ENCODE measurements around the gene AKNAD1. TPM values are rescaled to one million over a fixed set of nuclear protein-coding genes. Genes with fewer than 3 reads are reported as not detected.
A peak's percentile ranks its signal among the peaks of the same experiment; 100 is the strongest.

Gene AKNAD1
- total and polyA plus RNA-seq, 2 of the 13 experiments (the other 11 are each of a cell fraction or from before 2014, with no cell fraction given): not detected

- no peak overlapping the region for H3K4me3 ChIP-seq (replicated peaks in 1 of 3; ENCODE audit: insufficient read depth in 1 of 3, low read depth in 2 of 3, low read length in 3 of 3)
- no peaks in the 10 kb centered on the region for H3K79me2 ChIP-seq (ENCODE audit: insufficient read depth, low read length)
- in situ Hi-C loops (cut with HindIII; ENCODE audit: extremely low pct_ligation_motif_present, low pct_unique_long_range_greater_than_20kb): no loop called here
- BruUV-seq (replicated peaks): no TSS peak
- H3K9me3 ChIP-seq (ENCODE audit: low read length): no peaks in the 10 kb centered on the region
- DNase-seq (ENCODE audit: low spot score): peak; percentile 27
- H3K4me2 ChIP-seq (ENCODE audit: low read depth, low read length): peak overlapping the region; percentile 1
- peak; percentile 26; the same call in 2 of the 3 replicates for ATAC-seq
- no peak for FAIRE-seq
- no peak overlapping the region for H3K27ac ChIP-seq (ENCODE audit: extremely low read length, insufficient read depth, low read length)
- no peaks in the 10 kb centered on the region for H4K20me1 ChIP-seq (ENCODE audit: insufficient read depth, low read length)
- H3K9ac ChIP-seq (ENCODE audit: insufficient read depth, low read depth, low read length): no peak overlapping the region
- ChIA-PET CTCF (ENCODE audit: low intra/inter-chr PET ratio, low total read pairs) (interaction anchor here (3.7 kb wide), 1 partner anchor 68 kb away, joined by 66 read pairs; no protein-coding TSS in a partner anchor), POLR2A (no interaction called here)
- H3K4me1 ChIP-seq (ENCODE audit: insufficient read depth, low read length): peaks cover 35% of the 10 kb centered on the region
- under 1% methylated on average over 6 of the region's 6 CpGs for WGBS (ENCODE audit: low lambda C conversion rate)
- no peaks in the 10 kb centered on the region for H3K36me3 ChIP-seq (replicated peaks in 1 of 2; ENCODE audit: control insufficient read depth in 1 of 2, insufficient read depth in 2 of 2, low read length in 2 of 2)
- H3K27me3 ChIP-seq (ENCODE audit: control insufficient read depth in 1 of 2, insufficient read depth in 2 of 2, low read length in 2 of 2): peaks cover 2 to 3% of the 10 kb centered on the region in 2 experiments; a peak in 1 of 5 replicates
- TF ChIP-seq HNF4G (IDR thresholded peaks at IDR 0.05; ENCODE audit: borderline replicate concordance, low read depth, low read length) (peak; percentile 72), HNF4G (CRISPR knock-in tag; IDR thresholded peaks at IDR 0.05; ENCODE audit: borderline replicate concordance, low read depth) (no peak), ZNF792 (CRISPR knock-in tag; IDR thresholded peaks at IDR 0.05) (no peak), NR2F2 (IDR thresholded peaks at IDR 0.05; ENCODE audit: borderline replicate concordance, low read depth) (0 out of 2 replicates have a peak, but pooled peaks have one; percentile 34), NR2C2 (CRISPR knock-in tag; IDR thresholded peaks at IDR 0.05; ENCODE audit: borderline replicate concordance) (peak; percentile 52; the same call in 1 of the 2 replicates), SMAD9 (CRISPR knock-in tag; IDR thresholded peaks at IDR 0.05) (no peak), ZNF256 (CRISPR knock-in tag; conservative IDR thresholded peaks at IDR 0.05) (no peak), ESRRA (CRISPR knock-in tag; IDR thresholded peaks at IDR 0.05; ENCODE audit: low read depth) (peak; percentile 76), FIP1L1 (IDR thresholded peaks at IDR 0.05; ENCODE audit: borderline replicate concordance, insufficient read depth, low read depth, low read length) (no peak), NCOR1 (IDR thresholded peaks at IDR 0.05; ENCODE audit: borderline replicate concordance, low read length) (peak; percentile 59), SP1 (IDR thresholded peaks at IDR 0.05) (no peak), SP1 (CRISPR knock-in tag; IDR thresholded peaks at IDR 0.05) (no peak), ZFX (CRISPR knock-in tag; IDR thresholded peaks at IDR 0.05; ENCODE audit: low read depth) (no peak), RARA (CRISPR knock-in tag; IDR thresholded peaks at IDR 0.05) (0 out of 2 replicates have a peak, but pooled peaks have one; percentile 25), IRF9 (CRISPR knock-in tag; IDR thresholded peaks at IDR 0.05; ENCODE audit: borderline replicate concordance) (no peak), ZBTB7B (CRISPR knock-in tag; IDR thresholded peaks at IDR 0.05) (no peak), NR2F1 (CRISPR knock-in tag; IDR thresholded peaks at IDR 0.05) (peak; percentile 60 to 75; a peak in 3 of 4 replicates), HNF4A (CRISPR knock-in tag; IDR thresholded peaks at IDR 0.05) (peak; percentile 80), NR2F6 (IDR thresholded peaks at IDR 0.05) (peak; percentile 74), NR2F6 (CRISPR knock-in tag; IDR thresholded peaks at IDR 0.05) (peak; percentile 56), CEBPB (IDR thresholded peaks at IDR 0.05; ENCODE audit: borderline replicate concordance, low read depth, low read length) (peak; percentile 54; the same call in 1 of the 2 replicates)
- intact Hi-C loops (cut with micrococcal nuclease; ENCODE audit: unreplicated experiment): loop anchor here (2.0 kb wide), 1 partner anchor 283 kb away; a partner anchor contains a TSS
- no peak overlapping the region for H2AFZ ChIP-seq (ENCODE audit: low read length)
Observed at GRCh38 chr1:108829498-108829916, 27.4 kb downstream of the AKNAD1 start.
